ENCODE measurements around the gene TAPBPL. TPM values are rescaled to one million over a fixed set of nuclear protein-coding genes. Genes with fewer than 3 reads are reported as not detected.

TAPBPL gene
- total and polyA plus RNA-seq, 2 of the 13 experiments (the other 11 are each of a cell fraction or from before 2014, with no cell fraction given), result 10.0 to 14.5 TPM

DNA sequence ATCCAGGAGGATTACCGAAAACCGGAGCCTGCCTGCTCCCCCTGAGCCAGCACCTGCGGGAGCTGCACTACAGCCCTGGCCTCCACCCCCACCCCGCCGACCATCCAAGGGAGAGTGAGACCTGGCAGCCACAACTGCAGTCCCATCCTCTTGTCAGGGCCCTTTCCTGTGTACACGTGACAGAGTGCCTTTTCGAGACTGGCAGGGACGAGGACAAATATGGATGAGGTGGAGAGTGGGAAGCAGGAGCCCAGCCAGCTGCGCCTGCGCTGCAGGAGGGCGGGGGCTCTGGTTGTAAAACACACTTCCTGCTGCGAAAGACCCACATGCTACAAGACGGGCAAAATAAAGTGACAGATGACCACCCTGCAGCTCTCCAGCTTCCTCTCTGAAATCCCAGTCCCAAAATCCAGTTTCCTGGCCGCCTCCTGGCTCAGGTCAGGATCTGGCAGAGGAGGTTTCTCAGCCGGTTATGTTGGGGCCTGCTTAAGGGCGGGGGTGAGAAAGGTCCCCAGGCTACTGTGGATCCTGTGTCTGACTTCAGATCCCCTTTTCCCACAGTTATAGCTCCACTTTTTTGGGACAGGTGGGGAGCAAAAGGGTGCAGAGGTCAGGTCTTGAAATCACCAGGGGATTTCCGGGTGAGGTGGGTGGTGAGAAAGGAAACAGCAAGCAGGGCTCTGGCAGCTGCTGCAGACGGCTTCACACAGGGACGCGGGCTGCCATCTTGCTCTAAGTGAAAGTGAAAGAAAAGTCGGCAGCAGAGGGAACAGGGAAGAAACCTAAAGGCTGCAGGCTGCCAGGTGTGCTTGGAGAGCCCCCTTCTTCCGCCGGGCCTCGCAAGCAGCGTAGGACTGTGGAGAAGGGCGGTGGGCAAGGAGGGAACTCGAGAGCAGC, at the start of gene TAPBPL (continued):
- TF ChIP-seq, protein P1, sequence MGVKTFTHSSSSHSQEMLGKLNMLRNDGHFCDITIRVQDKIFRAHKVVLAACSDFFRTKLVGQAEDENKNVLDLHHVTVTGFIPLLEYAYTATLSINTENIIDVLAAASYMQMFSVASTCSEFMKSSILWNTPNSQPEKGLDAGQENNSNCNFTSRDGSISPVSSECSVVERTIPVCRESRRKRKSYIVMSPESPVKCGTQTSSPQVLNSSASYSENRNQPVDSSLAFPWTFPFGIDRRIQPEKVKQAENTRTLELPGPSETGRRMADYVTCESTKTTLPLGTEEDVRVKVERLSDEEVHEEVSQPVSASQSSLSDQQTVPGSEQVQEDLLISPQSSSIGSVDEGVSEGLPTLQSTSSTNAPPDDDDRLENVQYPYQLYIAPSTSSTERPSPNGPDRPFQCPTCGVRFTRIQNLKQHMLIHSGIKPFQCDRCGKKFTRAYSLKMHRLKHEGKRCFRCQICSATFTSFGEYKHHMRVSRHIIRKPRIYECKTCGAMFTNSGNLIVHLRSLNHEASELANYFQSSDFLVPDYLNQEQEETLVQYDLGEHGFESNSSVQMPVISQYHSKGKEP (CRISPR knock-in tag; IDR thresholded peaks at IDR 0.05), result no peak
- TF ChIP-seq ZBTB38 (CRISPR knock-in tag; IDR thresholded peaks at IDR 0.05) (no peak), ZZZ3 (CRISPR knock-in tag; IDR thresholded peaks at IDR 0.05; ENCODE audit: borderline replicate concordance) (no peak), RXRA (CRISPR knock-in tag; IDR thresholded peaks at IDR 0.05) (no peak), IKZF4 (CRISPR knock-in tag; IDR thresholded peaks at IDR 0.05; ENCODE audit: borderline replicate concordance, low read depth, not compliant biosample characterization) (no peak), ZKSCAN1 (IDR thresholded peaks at IDR 0.05; ENCODE audit: low read length) (no peak), NAIF1 (CRISPR knock-in tag; IDR thresholded peaks at IDR 0.05; ENCODE audit: borderline replicate concordance) (peak; percentile 54; the same call in 1 of the 2 replicates), NFYC (CRISPR knock-in tag; IDR thresholded peaks at IDR 0.05) (peak; percentile 72), HOXA5 (CRISPR knock-in tag; IDR thresholded peaks at IDR 0.05) (peak; percentile 65; the same call in 1 of the 2 replicates), KDM5A (IDR thresholded peaks at IDR 0.05; ENCODE audit: borderline replicate concordance, low read length) (peak; percentile 54), CREM (IDR thresholded peaks at IDR 0.05) (no peak; the same call in 1 of the 2 replicates), CREM (CRISPR knock-in tag; IDR thresholded peaks at IDR 0.05) (no peak), CREB1 (IDR thresholded peaks at IDR 0.05) (no peak), CREB1 (CRISPR knock-in tag; IDR thresholded peaks at IDR 0.05) (no peak), LRRFIP1 (CRISPR knock-in tag; conservative IDR thresholded peaks at IDR 0.05) (no peak), CBX5 (CRISPR knock-in tag; IDR thresholded peaks at IDR 0.05; ENCODE audit: borderline replicate concordance) (0 out of 2 replicates have a peak, but pooled peaks have one; percentile 39)
- TF ChIP-seq, protein P2, sequence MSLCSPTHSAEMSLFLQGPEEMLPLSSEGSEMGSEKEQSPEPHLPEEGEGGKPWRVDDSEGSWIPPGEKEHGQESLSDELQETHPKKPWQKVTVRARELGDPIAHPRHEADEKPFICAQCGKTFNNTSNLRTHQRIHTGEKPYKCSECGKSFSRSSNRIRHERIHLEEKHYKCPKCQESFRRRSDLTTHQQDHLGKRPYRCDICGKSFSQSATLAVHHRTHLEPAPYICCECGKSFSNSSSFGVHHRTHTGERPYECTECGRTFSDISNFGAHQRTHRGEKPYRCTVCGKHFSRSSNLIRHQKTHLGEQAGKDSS (CRISPR knock-in tag; IDR thresholded peaks at IDR 0.05; ENCODE audit: borderline replicate concordance, low read depth), result no peak
- TF ChIP-seq, protein P3, sequence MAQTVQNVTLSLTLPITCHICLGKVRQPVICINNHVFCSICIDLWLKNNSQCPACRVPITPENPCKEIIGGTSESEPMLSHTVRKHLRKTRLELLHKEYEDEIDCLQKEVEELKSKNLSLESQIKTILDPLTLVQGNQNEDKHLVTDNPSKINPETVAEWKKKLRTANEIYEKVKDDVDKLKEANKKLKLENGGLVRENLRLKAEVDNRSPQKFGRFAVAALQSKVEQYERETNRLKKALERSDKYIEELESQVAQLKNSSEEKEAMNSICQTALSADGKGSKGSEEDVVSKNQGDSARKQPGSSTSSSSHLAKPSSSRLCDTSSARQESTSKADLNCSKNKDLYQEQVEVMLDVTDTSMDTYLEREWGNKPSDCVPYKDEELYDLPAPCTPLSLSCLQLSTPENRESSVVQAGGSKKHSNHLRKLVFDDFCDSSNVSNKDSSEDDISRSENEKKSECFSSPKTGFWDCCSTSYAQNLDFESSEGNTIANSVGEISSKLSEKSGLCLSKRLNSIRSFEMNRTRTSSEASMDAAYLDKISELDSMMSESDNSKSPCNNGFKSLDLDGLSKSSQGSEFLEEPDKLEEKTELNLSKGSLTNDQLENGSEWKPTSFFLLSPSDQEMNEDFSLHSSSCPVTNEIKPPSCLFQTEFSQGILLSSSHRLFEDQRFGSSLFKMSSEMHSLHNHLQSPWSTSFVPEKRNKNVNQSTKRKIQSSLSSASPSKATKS (CRISPR knock-in tag; IDR thresholded peaks at IDR 0.05), result no peak

Measured in HepG2 (cell line).